IPS-15b (cell line): Measurements from ENCODE around the gene PRDM4.
"Not testable (repeated sequence)": the region's sequence is repeated elsewhere in the genome, so short reads cannot be mapped to it uniquely, and the experiment has no call there.

ENCODE experiments used
- H3K27me3 ChIP-seq: one replicate; pipeline ENCODE4 v1.6.1; 2013; ENCODE audit warnings: low read length; ENCODE audit not compliant: control insufficient read depth, insufficient read depth
- H3K36me3 ChIP-seq: one replicate; pipeline ENCODE4 v1.6.1; 2013; ENCODE audit warnings: low read length; ENCODE audit not compliant: control insufficient read depth, insufficient read depth
- H3K4me1 ChIP-seq: one replicate; pipeline ENCODE4 v1.6.1; 2013; ENCODE audit warnings: mild to moderate bottlenecking, low read length; ENCODE audit not compliant: control insufficient read depth, insufficient read depth
- H3K4me3 ChIP-seq: one replicate; pipeline ENCODE4 v1.5.1; 2013; ENCODE audit warnings: low read depth, low read length
- H3K9ac ChIP-seq: one replicate; pipeline ENCODE4 v1.6.1; 2013; ENCODE audit warnings: low read depth, mild to moderate bottlenecking, low read length
- H3K9me3 ChIP-seq: one replicate; pipeline ENCODE4 v1.6.1; 2013; ENCODE audit warnings: mild to moderate bottlenecking, low read length; ENCODE audit not compliant: control insufficient read depth, insufficient read depth

PRDM4 gene

GRCh38 chr12:107727742-107728141, 33.2 kb downstream of the PRDM4 start:
- H3K36me3 ChIP-seq, H3K9ac ChIP-seq, H3K4me1 ChIP-seq, H3K27me3 ChIP-seq, H3K9me3 ChIP-seq, H3K4me3 ChIP-seq: not testable (repeated sequence)

DNA sequence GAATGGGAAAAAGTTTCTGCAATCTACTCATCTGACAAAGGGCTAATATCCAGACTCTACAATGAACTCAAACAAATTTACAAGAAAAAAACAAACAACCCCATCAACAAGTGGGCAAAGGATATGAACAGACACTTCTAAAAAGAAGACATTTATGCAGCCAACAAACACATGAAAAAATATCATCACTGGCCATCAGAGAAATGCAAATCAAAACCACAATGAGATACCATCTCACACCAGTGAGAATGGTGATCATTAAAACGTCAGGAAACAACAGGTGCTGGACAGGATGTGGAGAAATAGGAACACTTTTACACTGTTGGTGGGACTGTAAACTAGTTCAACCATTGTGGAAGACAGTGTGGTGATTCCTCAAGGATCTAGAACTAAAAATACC, 33.6 kb downstream of the PRDM4 start:
- H3K27me3 ChIP-seq, H3K4me1 ChIP-seq, H3K4me3 ChIP-seq: not testable (repeated sequence)

GRCh38 chr12:107718606-107719005, 42.3 kb downstream of the PRDM4 start:
- Histone ChIP-seq H3K4me1 (no peaks in the 10 kb centered on the region), H3K9ac (no peak overlapping the region), H3K4me3 (no peak overlapping the region), H3K36me3 (peaks cover 2% of the 10 kb centered on the region), H3K27me3 (no peaks in the 10 kb centered on the region), H3K9me3 (no peaks in the 10 kb centered on the region)

More for the DNA sequence above, 33.6 kb downstream of the PRDM4 start:
- H3K36me3 ChIP-seq, H3K9ac ChIP-seq, H3K9me3 ChIP-seq: not testable (repeated sequence)

DNA sequence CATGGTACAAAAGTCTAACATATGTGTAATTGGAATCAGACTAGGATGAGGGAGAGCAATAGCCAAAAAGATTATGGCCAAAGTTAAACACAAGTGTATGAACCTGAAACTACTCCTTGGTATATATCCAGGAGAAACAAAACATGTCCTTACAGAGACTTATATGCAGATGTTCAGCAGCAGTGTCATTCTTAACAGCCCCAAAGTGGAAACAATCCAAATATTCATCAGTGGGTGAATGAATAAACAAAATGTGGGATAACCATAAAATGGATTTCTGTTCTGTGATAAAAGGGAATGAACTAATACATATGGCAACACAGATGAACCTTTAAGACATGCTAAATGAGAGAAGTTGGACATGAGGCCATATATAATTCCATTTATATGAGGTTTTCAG, 45.2 kb downstream of the PRDM4 start:
- no peaks in the 10 kb centered on the region for H3K27me3 ChIP-seq
- H3K4me1 ChIP-seq: no peaks in the 10 kb centered on the region
- no peak overlapping the region for H3K9ac ChIP-seq
- no peak overlapping the region for H3K4me3 ChIP-seq
- peaks cover 18% of the 10 kb centered on the region for H3K36me3 ChIP-seq
- no peaks in the 10 kb centered on the region for H3K9me3 ChIP-seq

GRCh38 chr12:107705522-107705921, 55.4 kb downstream of the PRDM4 start:
- H3K4me3 ChIP-seq, H3K4me1 ChIP-seq, H3K27me3 ChIP-seq, H3K9me3 ChIP-seq, H3K9ac ChIP-seq: not testable (repeated sequence)
- peaks cover 26% of the 10 kb centered on the region for H3K36me3 ChIP-seq

DNA sequence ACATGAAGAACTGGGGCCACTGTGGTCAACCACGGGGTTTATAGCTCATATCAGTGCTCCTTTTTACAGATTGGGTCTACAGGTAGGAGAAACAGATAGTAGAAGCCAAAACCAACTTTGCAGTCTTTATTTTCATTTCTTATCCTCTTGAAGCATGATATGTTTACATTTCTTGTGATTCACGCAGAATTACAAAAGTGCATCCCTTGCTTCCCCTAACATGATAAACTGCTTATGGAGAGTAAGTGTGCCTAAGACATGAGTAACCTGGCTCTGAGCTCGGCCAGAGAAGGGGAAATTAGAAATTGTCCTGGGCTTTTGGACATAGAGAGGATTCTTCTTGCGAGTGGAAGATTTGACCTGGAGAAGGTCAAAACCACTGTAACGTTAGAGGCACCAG, 56.9 kb downstream of the PRDM4 start:
- Histone ChIP-seq H3K4me1 (no peaks in the 10 kb centered on the region), H3K36me3 (peaks cover 30% of the 10 kb centered on the region), H3K4me3 (no peak overlapping the region), H3K9me3 (no peaks in the 10 kb centered on the region), H3K9ac (no peak overlapping the region), H3K27me3 (no peaks in the 10 kb centered on the region)

DNA sequence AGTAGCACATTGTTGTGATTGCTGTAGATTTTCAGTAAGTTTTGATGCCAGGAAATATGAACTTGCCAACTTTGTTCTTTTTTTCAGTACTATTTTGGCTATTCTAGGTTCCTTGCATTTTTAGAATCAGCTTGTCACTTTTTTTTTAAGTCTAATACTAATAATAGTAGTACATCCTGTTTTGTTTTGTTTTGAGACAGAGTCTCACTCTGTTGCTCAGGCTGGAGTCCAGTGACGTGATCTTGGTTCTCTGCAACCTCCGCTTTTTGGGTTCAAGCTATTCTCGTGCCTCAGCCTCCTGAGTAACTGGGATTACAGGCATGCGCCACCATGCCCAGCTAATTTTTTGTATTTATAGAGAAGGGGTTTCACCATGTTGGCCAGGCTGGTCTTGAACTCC, 58.8 kb downstream of the PRDM4 start:
- H3K4me1 ChIP-seq: no peaks in the 10 kb centered on the region
- peaks cover 39% of the 10 kb centered on the region for H3K36me3 ChIP-seq
- H3K27me3 ChIP-seq: no peaks in the 10 kb centered on the region
- H3K9ac ChIP-seq: no peak overlapping the region
- no peaks in the 10 kb centered on the region for H3K9me3 ChIP-seq
- no peak overlapping the region for H3K4me3 ChIP-seq

DNA sequence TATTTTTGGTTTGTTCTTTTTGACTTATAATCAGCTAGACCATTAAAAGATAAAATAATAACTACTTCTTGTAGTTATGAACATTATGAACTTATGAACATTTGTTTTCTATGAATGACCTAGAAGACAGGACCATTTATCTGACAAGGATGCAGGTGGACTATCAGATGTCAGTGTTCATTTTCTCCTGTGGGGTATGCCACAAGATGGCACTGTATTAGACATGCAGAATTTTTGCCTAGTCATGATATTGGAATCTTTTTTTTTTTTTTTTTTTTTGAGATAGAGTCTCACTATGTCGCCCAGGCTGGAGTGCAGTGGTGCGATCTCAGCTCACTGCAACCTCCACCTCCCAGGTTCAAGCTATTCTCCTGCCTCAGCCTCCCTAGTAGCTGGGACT, 65.2 kb downstream of the PRDM4 start:
- not testable (repeated sequence) for H3K4me1 ChIP-seq, H3K4me3 ChIP-seq, H3K9me3 ChIP-seq, H3K27me3 ChIP-seq, H3K9ac ChIP-seq
- peaks cover 61% of the 10 kb centered on the region for H3K36me3 ChIP-seq

DNA sequence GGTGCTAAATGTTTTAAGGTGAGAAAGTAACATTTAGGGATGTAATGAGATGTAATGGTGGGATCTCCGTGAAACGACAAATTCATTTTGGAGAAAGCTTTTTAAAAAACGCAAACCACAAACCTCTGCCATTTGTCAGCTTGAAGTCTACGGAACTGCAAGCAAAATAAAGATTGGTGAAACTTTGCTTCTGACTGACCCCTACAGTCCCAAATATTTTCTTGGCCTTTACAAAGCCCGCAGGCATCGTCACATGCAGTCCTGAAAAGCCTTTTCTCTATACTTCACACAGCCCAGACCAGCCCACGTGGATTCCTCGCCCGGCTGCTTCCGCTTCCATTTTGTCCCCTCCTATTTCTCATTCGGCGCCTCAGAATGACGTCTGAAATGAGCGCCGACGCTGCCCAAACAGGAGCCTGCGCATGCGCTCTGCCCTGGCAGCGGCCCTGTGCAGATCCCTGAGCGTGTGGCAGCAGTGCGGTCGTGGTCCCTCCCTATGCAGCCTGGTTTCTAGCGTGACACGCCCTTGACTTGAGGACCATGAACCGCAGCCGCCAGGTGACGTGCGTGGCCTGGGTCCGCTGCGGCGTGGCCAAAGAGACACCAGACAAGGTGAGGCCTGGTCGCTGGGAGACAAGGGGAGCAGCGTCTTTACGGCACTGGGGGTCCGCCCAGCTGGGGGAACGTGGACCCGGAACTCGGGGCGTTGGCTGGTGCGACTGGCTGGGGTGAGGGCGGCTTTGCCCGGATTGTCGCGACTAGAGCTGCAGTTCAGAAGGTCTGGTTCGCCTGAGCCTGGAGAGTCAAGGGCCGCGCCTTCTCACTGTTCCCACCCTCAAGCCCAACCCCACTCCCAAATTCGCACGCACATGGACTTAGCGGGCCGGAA, 75.3 kb downstream of the PRDM4 start, which contains the start of gene PWP1:
Gene PWP1 (plus strand): TSS at position 440 of the 889 bp plus-strand sequence. CDS start 101 bp downstream, at position 541.
- peaks cover 18% of the 10 kb centered on the region for H3K36me3 ChIP-seq
- H3K4me1 ChIP-seq: peaks cover 6% of the 10 kb centered on the region
- H3K4me3 ChIP-seq: peak within 1 kb of the TSS; percentile 96
- no peaks in the 10 kb centered on the region for H3K27me3 ChIP-seq
- H3K9me3 ChIP-seq: no peaks in the 10 kb centered on the region
- H3K9ac ChIP-seq: peak within 1 kb of the TSS; percentile 91

GRCh38 chr12:107684990-107685359, 76.0 kb downstream of the PRDM4 start:
- Histone ChIP-seq H3K9ac (peak overlapping the region; percentile 91), H3K9me3 (no peaks in the 10 kb centered on the region), H3K4me3 (peak overlapping the region; percentile 96), H3K4me1 (peaks cover 6% of the 10 kb centered on the region), H3K27me3 (no peaks in the 10 kb centered on the region), H3K36me3 (peaks cover 15% of the 10 kb centered on the region)

DNA sequence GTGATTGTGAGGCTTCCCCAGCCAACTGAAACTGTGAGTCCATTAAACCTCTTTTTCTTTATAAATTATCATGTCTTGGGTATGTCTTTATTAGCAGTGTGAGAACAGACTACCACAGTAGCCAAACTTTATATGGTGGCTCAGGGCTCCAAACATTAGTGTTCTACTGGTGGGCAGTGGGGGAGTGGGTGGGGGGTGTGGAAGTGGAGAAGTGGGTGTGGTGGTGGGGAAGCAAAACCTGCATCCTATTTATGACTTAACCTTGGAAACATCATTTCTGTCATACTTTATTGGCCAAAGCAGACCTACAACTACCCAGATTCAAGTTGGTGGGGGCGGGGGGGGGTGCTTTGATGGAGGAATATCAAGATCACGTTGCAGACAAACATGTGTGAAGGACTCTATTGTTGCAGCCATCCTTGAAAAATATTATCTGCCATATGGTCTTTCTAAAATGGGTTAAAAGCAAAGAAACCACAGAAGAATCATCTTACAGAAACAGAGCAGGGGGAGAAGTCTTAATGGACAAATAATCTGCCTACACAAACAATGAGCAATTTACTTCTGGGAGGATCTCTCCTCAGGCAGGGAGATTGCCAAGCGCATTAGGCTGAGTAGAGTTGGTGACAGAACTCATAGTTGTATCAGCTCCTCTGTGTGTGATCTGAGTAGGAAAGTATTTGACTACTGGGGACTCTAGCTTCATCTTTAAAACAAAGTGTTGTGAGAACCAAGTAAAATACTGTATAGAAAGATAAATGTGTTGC, 76.7 kb downstream of the PRDM4 start:
- no peaks in the 10 kb centered on the region for H3K9me3 ChIP-seq
- peaks cover 6% of the 10 kb centered on the region for H3K4me1 ChIP-seq
- H3K4me3 ChIP-seq: peak overlapping the region; percentile 96
- H3K27me3 ChIP-seq: no peaks in the 10 kb centered on the region
- H3K36me3 ChIP-seq: peaks cover 8% of the 10 kb centered on the region
- no peak overlapping the region for H3K9ac ChIP-seq
